HCT116 (cell line): ENCODE data around the gene GNB1.

Experiments
- EGR1 ChIP-seq: IDR thresholded peaks from 2 replicates; pipeline ENCODE4 v1.6.1; 2012; ENCODE audit warnings: low read depth
- POLR2A ChIP-seq: IDR thresholded peaks from 2 replicates; pipeline ENCODE4 v1.7.0; 2011; ENCODE audit warnings: borderline replicate concordance; ENCODE audit not compliant: insufficient read depth, insufficient read length; ENCODE audit errors: extremely low read depth

DNA sequence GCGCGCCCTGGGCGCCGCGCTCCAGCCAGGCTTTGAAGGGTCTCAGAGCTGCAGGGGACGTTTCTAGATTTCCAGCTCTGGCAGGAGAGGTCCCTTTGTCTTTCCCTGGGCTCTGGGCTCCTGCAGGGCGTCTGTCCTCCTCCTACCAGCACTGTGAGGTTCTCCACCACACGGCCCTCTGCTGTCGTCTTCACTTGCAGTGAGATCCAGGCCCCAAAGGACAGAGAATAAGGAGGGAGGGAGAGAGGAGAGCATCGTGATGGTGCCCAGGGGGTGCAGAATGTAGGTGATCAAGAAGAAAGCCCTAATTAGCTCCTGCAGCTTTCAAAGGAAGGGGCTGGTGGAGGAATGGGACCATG, 4.2 kb upstream of the GNB1 start:
- no peak for TF ChIP-seq EGR1
- no peak for TF ChIP-seq POLR2A
